ENCODE measurements around the gene CREG2.

DNA sequence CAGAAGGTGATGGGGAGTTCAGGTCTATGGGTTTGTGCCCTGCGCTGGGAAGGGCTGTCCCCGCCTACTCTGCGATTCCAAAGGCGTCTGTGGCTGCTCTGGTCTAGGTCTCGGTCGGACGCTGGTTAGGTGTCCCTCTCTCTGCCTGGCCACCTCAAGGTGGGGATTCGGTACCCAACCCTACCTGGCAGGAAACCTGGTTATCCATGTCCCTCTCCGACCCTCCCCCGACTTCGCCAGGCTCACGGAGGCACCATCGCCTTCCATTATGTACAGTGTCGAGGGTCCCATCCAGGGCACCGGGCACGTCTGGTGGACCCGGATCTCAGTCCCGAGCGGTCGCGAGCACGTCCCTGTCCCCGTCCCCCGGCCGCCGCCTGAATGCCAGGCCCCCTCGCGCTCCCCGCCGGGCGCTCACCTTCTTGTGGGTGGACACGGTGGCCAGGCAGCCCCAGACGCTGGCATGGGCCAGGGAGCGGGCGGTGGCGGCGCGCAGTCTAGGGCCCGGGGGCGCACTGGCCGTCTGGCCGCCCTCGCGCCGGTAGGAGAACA lies 628 bp downstream of the CREG2 start:
- TF ChIP-seq POLR2A (IDR thresholded peaks at IDR 0.05) (no peak), POLR2AphosphoS5 (IDR thresholded peaks at IDR 0.05) (no peak), EP300 (IDR thresholded peaks at IDR 0.05) (no peak)
- TF ChIP-seq, protein P1, sequence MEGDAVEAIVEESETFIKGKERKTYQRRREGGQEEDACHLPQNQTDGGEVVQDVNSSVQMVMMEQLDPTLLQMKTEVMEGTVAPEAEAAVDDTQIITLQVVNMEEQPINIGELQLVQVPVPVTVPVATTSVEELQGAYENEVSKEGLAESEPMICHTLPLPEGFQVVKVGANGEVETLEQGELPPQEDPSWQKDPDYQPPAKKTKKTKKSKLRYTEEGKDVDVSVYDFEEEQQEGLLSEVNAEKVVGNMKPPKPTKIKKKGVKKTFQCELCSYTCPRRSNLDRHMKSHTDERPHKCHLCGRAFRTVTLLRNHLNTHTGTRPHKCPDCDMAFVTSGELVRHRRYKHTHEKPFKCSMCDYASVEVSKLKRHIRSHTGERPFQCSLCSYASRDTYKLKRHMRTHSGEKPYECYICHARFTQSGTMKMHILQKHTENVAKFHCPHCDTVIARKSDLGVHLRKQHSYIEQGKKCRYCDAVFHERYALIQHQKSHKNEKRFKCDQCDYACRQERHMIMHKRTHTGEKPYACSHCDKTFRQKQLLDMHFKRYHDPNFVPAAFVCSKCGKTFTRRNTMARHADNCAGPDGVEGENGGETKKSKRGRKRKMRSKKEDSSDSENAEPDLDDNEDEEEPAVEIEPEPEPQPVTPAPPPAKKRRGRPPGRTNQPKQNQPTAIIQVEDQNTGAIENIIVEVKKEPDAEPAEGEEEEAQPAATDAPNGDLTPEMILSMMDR (IDR thresholded peaks at IDR 0.05), result no peak
